GM19438 (cell line): ENCODE measurements around the gene CCM2.
"Not testable (repeated sequence)": the region's sequence is repeated elsewhere in the genome, so short reads cannot be mapped to it uniquely, and the experiment has no call there.

Experiments
- ATAC-seq: cut with Tn5 transposase; IDR thresholded peaks from one replicate; pipeline ENCODE4 v1.9.1; 2021; ENCODE audit warnings: low read depth; ENCODE audit not compliant: unreplicated experiment

The CCM2 gene

GRCh38 chr7:45114257-45114656, 114.3 kb downstream of the CCM2 start:
- not testable (repeated sequence) for ATAC-seq

- no peak for ATAC-seq
Measured at GRCh38 chr7:45114926-45115325, 114.9 kb downstream of the CCM2 start.

DNA sequence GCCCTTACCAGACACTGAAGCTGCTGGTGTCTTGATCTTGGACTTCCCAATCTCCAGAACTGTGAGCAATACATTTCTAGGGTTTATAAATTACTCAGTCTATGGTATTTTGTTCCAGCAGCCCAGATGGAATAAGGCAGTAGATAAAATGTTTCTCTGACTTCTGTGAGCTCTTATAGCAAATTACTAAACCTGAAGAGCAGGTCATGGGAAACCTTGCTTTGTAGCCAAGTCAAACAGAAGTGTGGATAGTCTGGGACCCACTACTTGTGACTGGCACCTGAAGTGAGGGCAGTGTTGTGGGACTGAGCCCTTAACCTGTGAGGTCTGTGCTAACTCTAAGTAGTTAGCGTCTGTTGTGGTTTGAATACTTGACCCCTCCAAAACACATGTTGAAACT, 116.0 kb downstream of the CCM2 start:
- no peak for ATAC-seq

DNA sequence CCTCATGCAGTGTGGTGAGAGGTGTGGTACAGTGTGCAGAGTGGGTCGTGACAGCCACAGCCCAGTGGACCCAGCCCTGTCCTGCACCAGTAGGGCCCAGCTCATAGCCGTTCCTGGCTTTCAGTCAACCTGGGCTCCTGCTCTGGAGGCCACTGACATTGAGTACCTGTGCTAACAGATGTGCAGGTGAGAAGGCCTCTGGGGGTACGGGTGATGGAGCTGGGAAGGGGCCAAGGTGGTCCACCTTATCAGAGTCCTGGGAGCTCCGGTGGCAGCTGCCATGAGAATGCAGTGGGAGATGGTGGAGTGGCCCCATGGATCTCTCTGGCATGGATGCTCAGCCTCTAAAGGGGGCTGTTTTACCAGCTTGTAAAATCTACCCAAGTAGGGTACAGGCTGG, 117.6 kb downstream of the CCM2 start:
- ATAC-seq: no peak

GRCh38 chr7:45118292-45118691, 118.3 kb downstream of the CCM2 start:
- ATAC-seq: no peak

GRCh38 chr7:45118889-45119331, 118.9 kb downstream of the CCM2 start:
- no peak for ATAC-seq

DNA sequence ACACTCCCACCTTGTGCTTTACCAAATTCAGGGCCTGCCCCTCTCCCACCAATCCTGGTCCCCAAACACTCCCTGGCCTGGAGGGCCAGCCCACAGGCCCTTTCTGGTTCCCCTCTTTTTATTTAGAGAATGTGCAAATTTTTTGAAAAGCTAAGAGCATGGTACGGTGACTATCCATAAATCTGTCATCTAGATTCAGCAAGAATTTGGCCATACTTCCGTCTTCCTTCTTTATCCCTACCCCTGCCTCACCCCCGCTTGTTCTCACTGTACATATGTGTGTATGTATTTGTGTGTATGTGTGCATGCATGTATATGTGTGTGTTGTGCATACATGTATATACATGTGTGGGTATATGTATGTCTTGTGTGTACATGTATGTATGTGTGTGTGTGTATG, 119.5 kb downstream of the CCM2 start:
- ATAC-seq: no peak

GRCh38 chr7:45122975-45123860, 123.2 kb downstream of the CCM2 start:
- ATAC-seq: no peak

DNA sequence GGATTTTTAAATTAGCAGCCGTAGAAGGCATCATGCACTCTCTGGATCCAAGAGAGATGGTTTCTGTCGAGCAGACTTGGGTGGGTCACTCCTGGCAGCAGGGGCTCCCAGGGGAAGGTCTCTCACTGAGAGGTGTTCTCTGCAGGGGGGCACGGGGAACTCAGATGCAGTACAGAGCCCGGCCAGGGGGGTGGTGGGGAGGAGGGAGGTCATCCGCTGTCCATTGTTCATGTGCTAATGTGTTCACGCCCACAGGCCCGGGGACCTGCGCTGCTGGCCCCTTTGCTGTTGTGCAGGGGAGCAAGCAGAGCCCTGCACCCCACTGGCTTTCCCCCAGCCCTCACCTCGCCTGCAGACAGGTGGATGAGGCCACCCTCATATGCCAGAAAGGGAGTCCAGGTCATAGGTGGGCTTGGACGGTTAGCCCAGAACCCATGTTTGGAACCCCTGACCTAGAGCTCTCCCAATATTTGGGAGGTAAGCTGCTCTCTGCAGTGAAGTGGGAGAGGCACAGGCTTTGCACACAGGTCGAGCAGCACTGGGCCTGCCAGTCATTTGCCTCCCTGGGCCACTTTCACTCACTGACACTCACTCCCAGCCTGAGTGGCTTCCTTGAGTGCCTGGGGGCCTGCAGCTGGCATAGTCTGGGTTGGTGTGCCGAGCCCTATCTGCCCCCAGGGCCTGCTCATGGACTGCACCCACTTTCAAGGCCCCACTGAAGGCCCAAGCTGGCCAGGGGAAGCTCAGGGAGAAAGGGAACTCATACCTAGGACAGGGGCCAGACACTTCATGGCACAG, 124.1 kb downstream of the CCM2 start:
- no peak for ATAC-seq

GRCh38 chr7:45125193-45125904, 125.3 kb downstream of the CCM2 start:
- no peak for ATAC-seq
